IPS-18c (cell line): ENCODE results near the gene MMEL1.

Experiments
- H3K4me3 ChIP-seq: 2 replicates; pipeline ENCODE4 v1.7.0; 2013; ENCODE audit warnings: low read depth, mild to moderate bottlenecking, low read length, moderate library complexity; ENCODE audit not compliant: insufficient read depth
- H3K9me3 ChIP-seq: one replicate; pipeline ENCODE4 v1.6.1; 2013; ENCODE audit warnings: mild to moderate bottlenecking, low read length, moderate library complexity; ENCODE audit not compliant: control insufficient read depth, insufficient read depth

Gene MMEL1

DNA sequence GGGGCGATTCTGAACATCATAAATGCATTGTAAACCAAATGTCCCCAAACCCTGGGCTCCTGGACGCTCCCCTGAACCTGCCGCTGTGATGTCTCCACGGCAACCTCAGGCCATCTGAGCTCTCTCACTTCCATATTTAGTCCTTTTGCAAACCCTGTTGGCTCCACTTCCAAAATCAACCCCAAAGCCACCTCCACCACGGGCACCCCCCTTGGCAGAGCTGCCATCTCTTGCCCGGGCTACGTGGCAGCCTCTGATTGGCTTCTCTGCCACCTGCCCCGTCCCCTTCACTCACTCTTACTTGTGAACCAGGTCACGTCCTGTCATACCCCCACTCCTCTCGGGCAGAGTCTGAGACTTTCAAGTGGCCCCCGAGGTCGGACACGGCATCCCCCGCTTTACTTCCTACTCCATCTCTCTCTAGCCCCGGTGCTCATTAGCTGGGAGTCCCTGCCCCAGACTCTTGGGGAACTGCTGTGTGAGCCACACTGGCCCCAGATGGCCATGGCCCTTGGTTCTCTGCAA, 30.4 kb downstream of the MMEL1 start:
- no peaks in the 10 kb centered on the region for H3K9me3 ChIP-seq
- H3K4me3 ChIP-seq: no peak overlapping the region

GRCh38 chr1:2601721-2602303, 31.0 kb downstream of the MMEL1 start:
- no peaks in the 10 kb centered on the region for H3K9me3 ChIP-seq
- H3K4me3 ChIP-seq: no peak overlapping the region

GRCh38 chr1:2598329-2598931, 34.4 kb downstream of the MMEL1 start:
- Histone ChIP-seq H3K9me3 (no peaks in the 10 kb centered on the region), H3K4me3 (no peak overlapping the region)

DNA sequence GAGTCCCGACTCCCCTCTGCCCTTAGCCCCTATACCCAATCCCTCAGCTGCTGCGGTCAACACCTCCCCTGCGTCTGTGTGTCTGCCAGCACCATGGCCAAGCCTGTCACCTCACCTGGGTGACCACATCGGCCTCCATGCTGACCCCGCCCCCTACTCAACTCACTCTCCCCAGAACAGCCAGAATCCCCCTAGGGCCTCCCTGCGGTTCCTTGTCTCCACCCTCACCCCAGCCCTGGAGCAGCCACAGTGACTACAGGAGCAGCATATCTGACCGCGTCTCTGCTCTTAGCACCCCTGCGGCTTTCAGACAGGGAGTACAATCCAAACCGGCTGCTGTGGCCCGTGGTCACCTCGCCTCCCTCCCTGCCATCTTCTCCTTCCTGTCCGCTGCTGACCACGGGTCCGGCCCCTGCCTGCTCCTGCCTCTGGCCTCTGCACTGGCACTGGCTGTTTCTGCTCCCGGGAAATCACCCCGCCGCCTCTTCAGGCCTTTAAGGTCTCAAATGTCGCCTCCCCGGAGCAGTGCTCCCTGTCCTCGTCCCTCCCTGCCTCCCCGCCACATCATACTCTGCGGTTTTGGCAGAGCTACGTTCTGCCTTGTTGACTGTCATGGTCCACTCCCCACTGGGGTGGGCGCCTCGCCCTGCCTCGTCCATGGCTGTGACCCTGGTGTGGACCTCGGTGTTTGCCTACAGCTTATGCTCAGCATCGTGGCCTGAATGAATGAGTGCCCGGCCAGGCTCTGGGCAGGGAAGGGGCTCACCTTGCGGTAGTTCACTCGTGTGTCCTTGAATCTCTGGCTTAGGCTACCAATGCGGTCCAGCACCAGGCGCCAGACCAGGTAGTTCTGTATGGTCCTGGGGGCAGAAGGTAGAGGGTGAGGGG, 35.1 kb downstream of the MMEL1 start:
- Histone ChIP-seq H3K4me3 (no peak overlapping the region), H3K9me3 (no peaks in the 10 kb centered on the region)

GRCh38 chr1:2596530-2597333, 36.1 kb downstream of the MMEL1 start:
- H3K9me3 ChIP-seq: no peaks in the 10 kb centered on the region

DNA sequence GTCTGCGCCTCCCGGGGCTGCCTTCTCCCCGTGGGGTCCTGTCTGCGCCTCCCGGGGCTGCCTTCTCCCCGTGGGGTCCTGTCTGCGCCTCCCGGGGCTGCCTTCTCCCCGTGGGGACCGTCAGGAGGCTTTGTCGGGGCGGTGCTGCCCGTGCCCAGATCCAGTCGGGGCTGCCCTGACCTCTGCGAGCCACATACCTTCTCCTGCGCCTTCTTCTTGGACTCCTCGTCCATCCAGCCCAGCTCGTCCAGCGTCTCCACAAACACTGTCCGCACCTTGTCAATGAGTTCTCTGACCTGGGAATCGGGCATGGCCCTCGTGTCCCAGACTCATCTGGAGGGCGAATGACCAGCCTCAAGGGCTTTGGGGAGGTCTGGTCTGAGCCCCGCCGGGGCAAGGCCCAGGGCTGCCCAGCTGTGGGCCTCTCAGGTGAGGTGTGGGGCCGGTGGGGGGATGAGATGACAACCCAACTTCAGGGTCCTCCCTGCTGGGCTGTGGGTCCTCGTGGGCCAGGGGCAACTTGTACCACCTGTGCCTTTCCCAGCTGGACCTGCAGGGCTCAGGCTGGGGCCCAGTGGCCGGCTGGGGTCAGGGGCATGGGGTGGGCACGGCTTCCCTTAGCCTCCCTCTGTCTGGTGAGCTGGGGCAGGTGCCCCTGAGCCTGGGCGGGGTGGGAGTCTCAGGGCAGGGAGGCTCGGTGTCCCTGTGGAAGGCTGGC, 36.8 kb downstream of the MMEL1 start:
- Histone ChIP-seq H3K9me3 (no peaks in the 10 kb centered on the region), H3K4me3 (no peak overlapping the region)

More at GRCh38 chr1:2596530-2597333, 36.1 kb downstream of the MMEL1 start:
- no peak overlapping the region for H3K4me3 ChIP-seq

DNA sequence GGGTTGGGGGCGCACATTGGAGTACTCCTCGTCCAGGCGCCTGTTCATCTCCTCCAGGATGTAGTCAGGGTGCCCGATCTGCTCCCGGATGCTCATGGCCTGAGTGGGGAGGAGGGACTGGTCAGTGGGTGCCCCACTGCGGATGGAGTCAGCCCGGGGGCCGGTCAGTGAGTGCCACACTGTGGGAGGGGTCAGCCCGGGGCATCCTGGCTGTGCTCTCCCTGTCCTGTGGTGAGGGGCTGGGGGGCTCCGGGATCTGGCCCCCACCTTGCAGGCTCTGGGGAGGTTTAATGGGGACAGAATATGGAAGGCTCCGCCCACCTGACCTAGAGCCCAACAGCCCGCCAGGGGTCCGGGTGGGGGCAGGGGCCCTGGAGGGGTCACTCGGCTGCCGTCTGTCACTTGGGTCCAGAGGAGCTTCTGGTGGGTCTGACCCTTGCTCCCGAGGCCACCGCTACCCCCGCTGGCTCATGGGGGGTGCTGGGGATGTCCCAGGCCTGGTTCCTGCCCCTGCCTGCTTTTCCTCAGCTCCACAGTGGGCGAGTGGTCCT, 37.5 kb downstream of the MMEL1 start:
- H3K4me3 ChIP-seq: no peak overlapping the region
- no peaks in the 10 kb centered on the region for H3K9me3 ChIP-seq

- Histone ChIP-seq H3K9me3 (no peaks in the 10 kb centered on the region), H3K4me3 (no peak overlapping the region)
Observed at GRCh38 chr1:2594641-2595131, 38.1 kb downstream of the MMEL1 start.

GRCh38 chr1:2594001-2594640, 38.7 kb downstream of the MMEL1 start:
- Histone ChIP-seq H3K4me3 (no peak overlapping the region), H3K9me3 (no peaks in the 10 kb centered on the region)

GRCh38 chr1:2593251-2593878, 39.5 kb downstream of the MMEL1 start:
- Histone ChIP-seq H3K9me3 (no peaks in the 10 kb centered on the region), H3K4me3 (no peak overlapping the region)

- H3K4me3 ChIP-seq: no peak overlapping the region
- H3K9me3 ChIP-seq: no peaks in the 10 kb centered on the region
Observed at GRCh38 chr1:2592672-2593071, 40.1 kb downstream of the MMEL1 start.

- H3K4me3 ChIP-seq: no peak overlapping the region
- no peaks in the 10 kb centered on the region for H3K9me3 ChIP-seq
Observed at GRCh38 chr1:2591581-2592261, 41.1 kb downstream of the MMEL1 start.

DNA sequence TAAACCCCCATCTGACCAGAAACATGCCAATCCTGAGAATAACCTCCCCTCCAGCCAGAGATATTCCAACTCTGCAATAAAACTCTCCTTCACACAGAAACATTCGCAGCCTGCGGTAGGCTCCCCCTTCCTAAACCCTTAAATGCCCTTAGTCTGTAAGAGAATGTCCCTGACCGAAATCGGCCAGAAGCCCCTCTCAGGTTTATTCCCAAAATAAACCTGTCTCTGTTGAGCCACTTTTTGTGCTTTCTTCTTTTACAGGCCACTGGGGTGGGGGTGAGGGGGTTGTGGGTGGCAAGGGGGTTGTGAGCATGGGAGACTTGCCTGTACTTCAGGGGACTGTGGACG, 41.6 kb downstream of the MMEL1 start:
- Histone ChIP-seq H3K4me3 (no peak overlapping the region), H3K9me3 (no peaks in the 10 kb centered on the region)

DNA sequence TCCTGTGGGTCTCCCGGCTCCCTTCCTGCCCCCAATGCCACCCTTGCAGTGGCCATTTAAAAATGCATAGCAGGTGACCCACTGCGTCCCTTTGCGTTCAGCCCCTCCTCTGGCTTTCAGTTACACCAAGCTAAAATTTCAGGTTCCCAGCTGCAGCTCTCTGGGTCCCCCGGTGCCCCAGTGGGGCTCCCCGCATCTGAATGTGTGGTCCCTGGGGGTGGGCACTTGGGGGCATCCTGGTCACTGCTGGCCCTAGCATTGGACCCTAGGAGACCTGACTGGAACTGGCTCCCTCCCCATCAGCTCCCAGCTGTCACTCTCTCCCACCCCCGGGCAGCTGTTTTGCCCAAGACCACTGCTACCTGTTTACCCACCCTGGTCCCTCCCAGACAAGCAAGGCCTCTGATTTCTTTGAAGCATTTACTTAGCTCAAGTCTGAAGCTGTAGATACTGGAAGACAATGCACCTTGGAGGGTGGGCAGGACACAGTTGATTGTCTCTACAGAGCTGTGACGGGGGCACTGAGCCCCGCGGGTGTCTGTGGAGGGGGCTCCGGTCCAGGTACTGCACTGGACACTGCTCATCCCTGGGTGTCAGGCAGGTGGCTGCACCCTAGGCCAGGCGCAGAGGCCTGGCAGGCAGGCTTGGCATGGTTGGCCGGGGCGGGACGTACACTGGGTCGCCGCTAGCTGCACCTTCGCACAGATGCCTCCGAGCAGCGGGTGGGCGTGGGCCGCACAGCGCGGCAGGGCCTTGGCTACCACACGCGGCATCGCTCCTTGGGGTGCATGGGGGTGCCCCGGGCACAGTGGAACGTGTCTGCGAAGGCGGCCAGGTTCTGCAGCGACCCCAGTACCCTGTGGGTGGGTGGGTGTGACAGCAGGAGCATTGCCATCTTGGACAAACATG, 42.3 kb downstream of the MMEL1 start:
- Histone ChIP-seq H3K4me3 (no peak overlapping the region), H3K9me3 (peaks cover 2% of the 10 kb centered on the region)
